Stomach (tissue), 4 donors: ENCODE data around the gene CRABP2.

ENCODE experiments used
- CTCF ChIP-seq, 7 experiments: fragments of 450-650 bp in 4 of 7; fragments of 200-600 bp in 3 of 7; sonication (generic) in 3 of 7; IDR thresholded peaks; one replicate each; pipeline ENCODE4 v1.5.1; 2016 to 2019; ENCODE audit warnings: antibody characterized with exemption in 7 of 7, control low read depth in 2 of 7, mild to moderate bottlenecking in 1 of 7
- POLR2A ChIP-seq, 4 donors: fragments of 450-650 bp; IDR thresholded peaks; one replicate each; pipeline ENCODE4 v1.6.1; 2016; ENCODE audit warnings: antibody characterized with exemption in 4 of 4, control low read depth in 2 of 4, mild to moderate bottlenecking in 1 of 4, moderate library complexity in 1 of 4

- TF ChIP-seq POLR2A (IDR thresholded peaks at IDR 0.05) = no peak
- TF ChIP-seq CTCF (IDR thresholded peaks at IDR 0.05) = no peak
Observed at GRCh38 chr1:156721131-156721530, 15.7 kb upstream of the CRABP2 start.
